Spleen (tissue), 11 donors: ENCODE results near the gene LGALS8. TPM values are rescaled to one million over a fixed set of nuclear protein-coding genes. Genes with fewer than 3 reads are reported as not detected.

Experiments
- DNase-seq: peaks from one replicate; pipeline ENCODE4 v3.0.0-alpha.2; 2020
- H3K27ac ChIP-seq, 8 donors: fragments of 200-600 bp; sonication (generic) in 7 of 8; 1 replicate in 4 of 8; 2 replicates in 4 of 8; pipeline versions ENCODE4 v1.5.0 to v1.8.0; 2016 to 2021; ENCODE audit warnings: inconsistent platforms in 4 of 8, mild to moderate bottlenecking in 4 of 8, moderate library complexity in 1 of 8
- H3K27me3 ChIP-seq, 7 donors: fragments of 200-600 bp; sonication (generic) in 6 of 7; replicated peaks in 1 of 7; 1 replicate in 4 of 7; 2 replicates in 3 of 7; pipeline versions ENCODE4 v1.5.0 to v1.8.0; 2016 to 2021; ENCODE audit warnings: inconsistent platforms in 3 of 7, mild to moderate bottlenecking in 1 of 7
- H3K36me3 ChIP-seq, 6 donors: fragments of 200-600 bp; sonication (generic) in 5 of 6; 1 replicate in 4 of 6; 2 replicates in 2 of 6; pipeline versions ENCODE4 v1.5.0 to v1.8.0; 2016 to 2021; ENCODE audit warnings: inconsistent platforms in 2 of 6
- H3K4me1 ChIP-seq, 6 donors: fragments of 200-600 bp; sonication (generic) in 5 of 6; 1 replicate in 3 of 6; 2 replicates in 3 of 6; pipeline versions ENCODE4 v1.5.0 to v1.8.0; 2016 to 2021; ENCODE audit warnings: inconsistent platforms in 3 of 6
- H3K4me3 ChIP-seq, 8 donors: fragments of 200-600 bp; sonication (generic) in 7 of 8; 1 replicate in 4 of 8; 2 replicates in 4 of 8; pipeline versions ENCODE4 v1.5.0 to v1.8.0; 2016 to 2021; ENCODE audit warnings: inconsistent platforms in 4 of 8, mild to moderate bottlenecking in 4 of 8, moderate library complexity in 2 of 8
- H3K9me3 ChIP-seq, 8 donors: fragments of 200-600 bp; sonication (generic) in 7 of 8; 1 replicate in 4 of 8; 2 replicates in 4 of 8; pipeline versions ENCODE4 v1.5.0 to v1.8.0; 2016 to 2021; ENCODE audit warnings: inconsistent platforms in 4 of 8
- CTCF ChIP-seq, 11 experiments: fragments of 200-600 bp in 7 of 11; fragments of 450-650 bp in 4 of 11; sonication (generic) in 4 of 11; IDR thresholded peaks in 8 of 11; conservative IDR thresholded peaks in 3 of 11; 1 replicate in 7 of 11; 2 replicates in 4 of 11; pipeline versions ENCODE4 v1.4.0 to v1.8.0; 2016 to 2021; ENCODE audit warnings: antibody characterized with exemption in 11 of 11, inconsistent platforms in 4 of 11, mild to moderate bottlenecking in 1 of 11
- POLR2A ChIP-seq, 3 donors: fragments of 450-650 bp; IDR thresholded peaks; one replicate each; pipeline ENCODE4 v1.5.1; 2017; ENCODE audit warnings: antibody characterized with exemption in 3 of 3, mild to moderate bottlenecking in 1 of 3
- POLR2AphosphoS5 ChIP-seq, 3 donors: sonication (generic); formaldehyde crosslinking; IDR thresholded peaks; one replicate each; pipeline ENCODE4 v1.5.1; 2017; ENCODE audit warnings: antibody characterized with exemption in 3 of 3
- WGBS, 5 donors: extraction: QIAGEN DNeasy Blood & Tissue Kit in 3 of 5; methylation state at CpG; one replicate each; pipeline versions ENCODE4 v1.1.5 to v1.1.7; 2013 to 2018; 5-methylcytosine and 5-hydroxymethylcytosine counted together
- intact Hi-C: fragments of 100-400 bp; cut with DNase I; formaldehyde crosslinking; loops from one replicate; pipeline ENCODE4 v1.15.0; 2023; ENCODE audit warnings: low total_unique reads
- polyA plus RNA-seq, 3 donors: library from polyadenylated mRNA; stranded (reverse); fragments of 200-250 nt; gene quantifications; one replicate each; pipeline ENCODE4 v1.2.1, GENCODE V29; 2013
- total RNA-seq, 7 donors: library from RNA; depleted of rRNA in 3 of 7; stranded (reverse); fragments of >200 nt in 3 of 7; fragmentation: NEBNext Ultra II Directional in 4 of 7; extraction: Animal tissue kit (Norgen Biotek cat#: 25700) in 4 of 7; gene quantifications; one replicate each; pipeline versions ENCODE4 v1.1.0 to v1.2.1, GENCODE V29; 2016 to 2021
- donor health status: healthy with polysubstance abuse.
- donor health status: DM: no; HTN: no; CAD: no; lungs with moderate emphysema.
- donor health status: DM: no; HTN: no; CAD: no.
- donor health status: Bipolar disorder and iron deficiency.
- donor health status: healthy.
- donor health status: DM: no; HTN: no; CAD: no.
- donor health status: DM: yes; HTN: yes; CAD: no.

LGALS8 gene
- total and polyA plus RNA-seq, 10 donors: 18.4 to 276 (median 143) TPM

GRCh38 chr1:236545621-236546169 is 21.9 kb downstream of the LGALS8 start:
- H3K27me3 ChIP-seq: no peaks in the 10 kb centered on the region
- H3K9me3 ChIP-seq: no peaks in the 10 kb centered on the region
- intact Hi-C loops: no loop called here
- H3K27ac ChIP-seq: peak overlapping the region in 3 of 8 donors; percentile 16 to 68 (median 26)
- no peak for DNase-seq
- TF ChIP-seq CTCF (IDR thresholded peaks at IDR 0.05 in 8 of 11, conservative IDR thresholded peaks at IDR 0.05 in 3 of 11): no peak
- no peak for TF ChIP-seq POLR2AphosphoS5 (IDR thresholded peaks at IDR 0.05)
- TF ChIP-seq POLR2A (IDR thresholded peaks at IDR 0.05): no peak
- H3K4me3 ChIP-seq: no peak overlapping the region
- H3K36me3 ChIP-seq: peaks cover 12 to 100% (median 99%) of the 10 kb centered on the region in 6 donors
- H3K4me1 ChIP-seq: peaks cover 0 to 15% (median 9%) of the 10 kb centered on the region in 6 donors
- 65 to 74% (median 70%) methylated on average over 3 of the region's 3 CpGs for WGBS, 5 donors

- H3K4me1 ChIP-seq: peaks cover 0 to 15% (median 9%) of the 10 kb centered on the region in 6 donors
- 86 to 94% (median 93%) methylated on average over 6 of the region's 6 CpGs for WGBS, 5 donors
Observed at GRCh38 chr1:236548452-236548851, 24.7 kb downstream of the LGALS8 start.

GRCh38 chr1:236550961-236551851 is 27.4 kb downstream of the LGALS8 start:
- intact Hi-C loops: no loop called here

More at GRCh38 chr1:236548452-236548851, 24.7 kb downstream of the LGALS8 start:
- DNase-seq: no peak
- peaks cover 6 to 100% (median 99%) of the 10 kb centered on the region in 6 donors for H3K36me3 ChIP-seq
- no peaks in the 10 kb centered on the region for H3K9me3 ChIP-seq
- H3K27me3 ChIP-seq: no peaks in the 10 kb centered on the region
- H3K27ac ChIP-seq: no peak overlapping the region
- TF ChIP-seq POLR2AphosphoS5 (IDR thresholded peaks at IDR 0.05) (no peak), CTCF (IDR thresholded peaks at IDR 0.05 in 8 of 11, conservative IDR thresholded peaks at IDR 0.05 in 3 of 11) (no peak), POLR2A (IDR thresholded peaks at IDR 0.05) (no peak)
- intact Hi-C loops: no loop called here
- H3K4me3 ChIP-seq: no peak overlapping the region

More at GRCh38 chr1:236550961-236551851, 27.4 kb downstream of the LGALS8 start:
- Histone ChIP-seq H3K27ac (no peak overlapping the region), H3K4me1 (peaks cover 0 to 2% (median under 1%) of the 10 kb centered on the region in 6 donors), H3K4me3 (no peak overlapping the region), H3K36me3 (peaks cover 9 to 100% (median 95%) of the 10 kb centered on the region in 6 donors), H3K9me3 (no peaks in the 10 kb centered on the region), H3K27me3 (no peaks in the 10 kb centered on the region)
- TF ChIP-seq CTCF (IDR thresholded peaks at IDR 0.05 in 8 of 11, conservative IDR thresholded peaks at IDR 0.05 in 3 of 11): no peak
- no peak for TF ChIP-seq POLR2AphosphoS5 (IDR thresholded peaks at IDR 0.05)
- no peak for TF ChIP-seq POLR2A (IDR thresholded peaks at IDR 0.05)
- WGBS, 5 donors: 86 to 89% (median 87%) methylated on average over 13 of the region's 13 CpGs
- no peak for DNase-seq
